ENCODE measurements around the gene KCNJ11.

- TF ChIP-seq ZNF274 (IDR thresholded peaks at IDR 0.05; ENCODE audit: low read depth, low read length) (no peak), YY1 (IDR thresholded peaks at IDR 0.05; ENCODE audit: insufficient read depth, insufficient read length) (no peak)
Observed at GRCh38 chr11:17428925-17429324, 40.5 kb upstream of the KCNJ11 start.
